Measurements from ENCODE around the gene PLXDC2.
A peak's percentile ranks its signal among the peaks of the same experiment; 100 is the strongest.

The PLXDC2 gene

GRCh38 chr10:20059084-20059835 is 243.0 kb downstream of the PLXDC2 start:
- no peak overlapping the region for H3K4me3 ChIP-seq (ENCODE audit: low read length)
- TF ChIP-seq, protein P1, sequence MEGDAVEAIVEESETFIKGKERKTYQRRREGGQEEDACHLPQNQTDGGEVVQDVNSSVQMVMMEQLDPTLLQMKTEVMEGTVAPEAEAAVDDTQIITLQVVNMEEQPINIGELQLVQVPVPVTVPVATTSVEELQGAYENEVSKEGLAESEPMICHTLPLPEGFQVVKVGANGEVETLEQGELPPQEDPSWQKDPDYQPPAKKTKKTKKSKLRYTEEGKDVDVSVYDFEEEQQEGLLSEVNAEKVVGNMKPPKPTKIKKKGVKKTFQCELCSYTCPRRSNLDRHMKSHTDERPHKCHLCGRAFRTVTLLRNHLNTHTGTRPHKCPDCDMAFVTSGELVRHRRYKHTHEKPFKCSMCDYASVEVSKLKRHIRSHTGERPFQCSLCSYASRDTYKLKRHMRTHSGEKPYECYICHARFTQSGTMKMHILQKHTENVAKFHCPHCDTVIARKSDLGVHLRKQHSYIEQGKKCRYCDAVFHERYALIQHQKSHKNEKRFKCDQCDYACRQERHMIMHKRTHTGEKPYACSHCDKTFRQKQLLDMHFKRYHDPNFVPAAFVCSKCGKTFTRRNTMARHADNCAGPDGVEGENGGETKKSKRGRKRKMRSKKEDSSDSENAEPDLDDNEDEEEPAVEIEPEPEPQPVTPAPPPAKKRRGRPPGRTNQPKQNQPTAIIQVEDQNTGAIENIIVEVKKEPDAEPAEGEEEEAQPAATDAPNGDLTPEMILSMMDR (conservative IDR thresholded peaks at IDR 0.05; ENCODE audit: low read depth, low read length) = no peak
- peak; percentile 29 for DNase-seq (ENCODE audit: low read depth)

GRCh38 chr10:20065814-20066213 is 249.6 kb downstream of the PLXDC2 start:
- no peak overlapping the region for H3K4me3 ChIP-seq (ENCODE audit: low read length)
- DNase-seq (ENCODE audit: low read depth) = no peak
- TF ChIP-seq, protein P1 (conservative IDR thresholded peaks at IDR 0.05; ENCODE audit: low read depth, low read length) = no peak

DNA sequence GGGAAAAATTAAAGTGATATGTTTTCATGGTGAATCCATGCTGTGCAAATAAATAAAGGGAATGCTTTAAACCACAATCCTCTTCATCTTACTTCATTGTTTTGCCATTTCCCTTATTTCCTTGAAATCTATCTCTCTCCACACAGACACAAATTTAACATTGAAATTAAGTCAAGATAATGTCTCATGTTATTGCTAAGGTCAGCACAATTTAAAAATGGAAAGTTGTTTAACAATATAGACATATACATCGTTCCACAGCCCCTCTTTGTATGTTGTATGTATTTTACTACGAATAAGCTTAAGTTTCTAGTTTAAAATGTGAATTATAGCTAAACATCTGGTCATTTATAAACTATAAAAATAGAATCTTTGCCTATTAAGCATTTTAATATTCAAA is 256.9 kb downstream of the PLXDC2 start:
- TF ChIP-seq, protein P1 (conservative IDR thresholded peaks at IDR 0.05; ENCODE audit: low read depth, low read length) = no peak
- DNase-seq (ENCODE audit: low read depth) = no peak
- H3K4me3 ChIP-seq (ENCODE audit: low read length) = no peak overlapping the region

- TF ChIP-seq, protein P1 (conservative IDR thresholded peaks at IDR 0.05; ENCODE audit: low read depth, low read length) = no peak
- DNase-seq (ENCODE audit: low read depth) = no peak
- no peak overlapping the region for H3K4me3 ChIP-seq (ENCODE audit: low read length)
Measured at GRCh38 chr10:20075713-20076112, 259.5 kb downstream of the PLXDC2 start.

- TF ChIP-seq, protein P1 (conservative IDR thresholded peaks at IDR 0.05; ENCODE audit: low read depth, low read length) = no peak
- H3K4me3 ChIP-seq (ENCODE audit: low read length) = no peak overlapping the region
- DNase-seq (ENCODE audit: low read depth) = no peak
Measured at GRCh38 chr10:20084451-20084850, 268.2 kb downstream of the PLXDC2 start.

DNA sequence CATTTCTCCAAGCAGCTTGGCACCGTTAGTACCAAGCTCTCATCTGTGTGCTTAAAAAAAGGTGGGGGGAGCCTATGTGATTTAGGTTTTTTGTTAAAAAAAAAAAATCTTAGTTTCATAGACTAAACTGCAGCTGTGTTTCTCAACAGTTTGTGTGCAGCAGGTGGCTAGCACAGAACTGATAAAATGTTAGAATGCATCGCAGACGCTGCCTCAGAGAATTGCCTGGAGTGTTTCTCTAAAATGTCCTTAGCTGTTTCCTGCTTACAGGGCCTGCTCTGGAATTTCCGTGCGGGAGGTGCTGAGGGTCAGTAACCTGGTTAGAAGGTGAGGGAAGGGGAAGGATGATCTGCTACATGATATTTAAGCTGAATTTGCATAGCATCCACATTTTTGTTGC is 268.9 kb downstream of the PLXDC2 start:
- TF ChIP-seq, protein P1 (conservative IDR thresholded peaks at IDR 0.05; ENCODE audit: low read depth, low read length) = no peak
- no peak for DNase-seq (ENCODE audit: low read depth)

GRCh38 chr10:20087353-20087752 is 271.1 kb downstream of the PLXDC2 start:
- H3K4me3 ChIP-seq (ENCODE audit: low read length) = no peak overlapping the region
- DNase-seq (ENCODE audit: low read depth) = no peak

More for the DNA sequence above, 268.9 kb downstream of the PLXDC2 start:
- no peak overlapping the region for H3K4me3 ChIP-seq (ENCODE audit: low read length)

More at GRCh38 chr10:20087353-20087752, 271.1 kb downstream of the PLXDC2 start:
- TF ChIP-seq, protein P1 (conservative IDR thresholded peaks at IDR 0.05; ENCODE audit: low read depth, low read length) = no peak
